Thyroid gland (tissue), 4 donors: ENCODE results near the gene DIP2C.

Source experiments
- CTCF ChIP-seq, 6 experiments: fragments of 200-600 bp in 3 of 6; fragments of 450-650 bp in 3 of 6; sonication (generic) in 3 of 6; IDR thresholded peaks; one replicate each; pipeline ENCODE4 v1.5.1; 2016 to 2019; ENCODE audit warnings: antibody characterized with exemption in 6 of 6, mild to moderate bottlenecking in 2 of 6, inconsistent platforms in 1 of 6, moderate library complexity in 1 of 6
- POLR2A ChIP-seq, 2 donors: fragments of 450-650 bp; IDR thresholded peaks; one replicate each; pipeline ENCODE4 v1.6.1; 2017; ENCODE audit warnings: antibody characterized with exemption in 2 of 2, mild to moderate bottlenecking in 2 of 2, moderate library complexity in 1 of 2

- TF ChIP-seq CTCF (IDR thresholded peaks at IDR 0.05) (no peak), POLR2A (IDR thresholded peaks at IDR 0.05) (no peak)
These were observed 64.7 kb downstream of the DIP2C start for GRCh38 chr10:624605-625332.
